Ascending aorta (tissue), 2 donors: ENCODE measurements around the gene SMARCD1. TPM values are rescaled to one million over a fixed set of nuclear protein-coding genes. Genes with fewer than 3 reads are reported as not detected.

ENCODE experiments used
- DNase-seq, 2 donors: peaks; one replicate each; pipeline ENCODE4 v3.0.0-alpha.2; 2019; ENCODE audit warnings: low spot score in 2 of 2
- H3K27ac ChIP-seq, 2 donors: fragments of 200-600 bp; sonication (generic); one replicate each; pipeline ENCODE4 v1.5.1; 2016 to 2017; ENCODE audit warnings: mild to moderate bottlenecking in 1 of 2
- H3K27me3 ChIP-seq: fragments of 200-600 bp; sonication (generic); one replicate; pipeline ENCODE4 v1.5.1; 2017
- H3K36me3 ChIP-seq, 2 donors: fragments of 200-600 bp; sonication (generic); one replicate each; pipeline ENCODE4 v1.5.1; 2016
- H3K4me1 ChIP-seq, 2 donors: fragments of 200-600 bp; sonication (generic); one replicate each; pipeline ENCODE4 v1.5.1; 2016 to 2017; ENCODE audit warnings: mild to moderate bottlenecking in 1 of 2
- H3K4me3 ChIP-seq, 2 donors: fragments of 200-600 bp; sonication (generic); one replicate each; pipeline ENCODE4 v1.5.1; 2016 to 2017; ENCODE audit warnings: mild to moderate bottlenecking in 1 of 2
- H3K9me3 ChIP-seq, 2 donors: fragments of 200-600 bp; sonication (generic); one replicate each; pipeline ENCODE4 v1.5.1; 2016
- intact Hi-C: fragments of 100-400 bp; cut with DNase I; formaldehyde crosslinking; loops from one replicate; pipeline ENCODE4 v1.15.1; 2023
- total RNA-seq: library from RNA; depleted of rRNA; stranded (reverse); fragments of >200 nt; gene quantifications from one replicate; pipeline ENCODE4 v1.1.0, GENCODE V29; 2016
- TF ChIP-seq, protein P1 (sequence below), 3 experiments: fragments of 200-600 bp in 2 of 3; fragments of 450-650 bp in 1 of 3; sonication (generic) in 2 of 3; IDR thresholded peaks; one replicate each; pipeline ENCODE4 v1.5.1; 2016 to 2019; ENCODE audit warnings: antibody characterized with exemption in 3 of 3, mild to moderate bottlenecking in 1 of 3, moderate library complexity in 1 of 3

SMARCD1 gene
- 277 TPM for total RNA-seq

DNA sequence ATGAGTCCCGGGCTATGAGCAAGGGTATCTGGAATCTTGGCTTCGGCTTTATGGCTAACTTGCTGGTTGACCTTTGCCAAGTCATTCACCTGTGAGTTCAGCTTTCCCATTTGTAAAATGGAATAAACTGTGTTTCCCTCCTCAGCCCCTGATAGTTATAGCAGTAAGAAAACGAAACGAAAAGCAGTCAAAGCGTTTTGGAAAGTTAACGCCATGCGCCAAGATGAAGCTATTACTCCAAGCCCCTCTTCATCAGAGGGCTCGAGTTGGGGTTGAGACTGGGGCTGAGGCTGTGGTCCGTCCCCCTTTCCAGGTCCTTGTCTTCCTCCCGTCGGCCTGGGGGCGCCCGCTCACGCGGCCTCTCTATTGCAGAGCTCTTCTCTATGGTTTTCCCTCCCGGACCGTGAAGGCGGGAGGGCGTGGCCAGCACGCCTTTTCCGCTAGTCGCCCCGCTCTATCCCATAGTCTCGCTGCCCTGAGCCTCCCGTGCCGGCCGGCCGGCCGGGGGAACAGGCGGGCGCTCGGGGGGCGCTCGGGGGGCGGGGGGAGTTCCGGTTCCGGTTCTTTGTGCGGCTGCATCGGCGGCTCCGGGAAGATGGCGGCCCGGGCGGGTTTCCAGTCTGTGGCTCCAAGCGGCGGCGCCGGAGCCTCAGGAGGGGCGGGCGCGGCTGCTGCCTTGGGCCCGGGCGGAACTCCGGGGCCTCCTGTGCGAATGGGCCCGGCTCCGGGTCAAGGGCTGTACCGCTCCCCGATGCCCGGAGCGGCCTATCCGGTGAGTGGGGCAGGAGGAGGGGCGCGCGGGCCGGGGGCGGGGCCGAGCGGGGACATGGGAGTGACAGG, at the start of gene SMARCD1:
TSS of gene SMARCD1 (plus strand) at position 568 of the 840 bp plus-strand sequence. CDS start at position 596, 28 bp downstream.
- H3K27ac ChIP-seq = peak within 1 kb of the TSS; percentile 97 to 98
- DNase-seq = peak; percentile 66 to 94
- H3K9me3 ChIP-seq = no peaks in the 10 kb centered on the region
- H3K27me3 ChIP-seq = no peaks in the 10 kb centered on the region
- peaks cover 13 to 35% of the 10 kb centered on the region in 2 donors for H3K36me3 ChIP-seq
- H3K4me1 ChIP-seq = peaks cover 3 to 9% of the 10 kb centered on the region in 2 donors
- TF ChIP-seq, protein P1, sequence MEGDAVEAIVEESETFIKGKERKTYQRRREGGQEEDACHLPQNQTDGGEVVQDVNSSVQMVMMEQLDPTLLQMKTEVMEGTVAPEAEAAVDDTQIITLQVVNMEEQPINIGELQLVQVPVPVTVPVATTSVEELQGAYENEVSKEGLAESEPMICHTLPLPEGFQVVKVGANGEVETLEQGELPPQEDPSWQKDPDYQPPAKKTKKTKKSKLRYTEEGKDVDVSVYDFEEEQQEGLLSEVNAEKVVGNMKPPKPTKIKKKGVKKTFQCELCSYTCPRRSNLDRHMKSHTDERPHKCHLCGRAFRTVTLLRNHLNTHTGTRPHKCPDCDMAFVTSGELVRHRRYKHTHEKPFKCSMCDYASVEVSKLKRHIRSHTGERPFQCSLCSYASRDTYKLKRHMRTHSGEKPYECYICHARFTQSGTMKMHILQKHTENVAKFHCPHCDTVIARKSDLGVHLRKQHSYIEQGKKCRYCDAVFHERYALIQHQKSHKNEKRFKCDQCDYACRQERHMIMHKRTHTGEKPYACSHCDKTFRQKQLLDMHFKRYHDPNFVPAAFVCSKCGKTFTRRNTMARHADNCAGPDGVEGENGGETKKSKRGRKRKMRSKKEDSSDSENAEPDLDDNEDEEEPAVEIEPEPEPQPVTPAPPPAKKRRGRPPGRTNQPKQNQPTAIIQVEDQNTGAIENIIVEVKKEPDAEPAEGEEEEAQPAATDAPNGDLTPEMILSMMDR (IDR thresholded peaks at IDR 0.05) = peak in 2 of 3 experiments; percentile 49 to 62
- H3K4me3 ChIP-seq = peak within 1 kb of the TSS; percentile 83 to 85
- intact Hi-C loops = loop anchor here (1.0 to 2.0 kb wide), 3 partner anchors 27 to 316 kb away; partner anchors contain the start of genes CERS5, COX14 and LARP4

DNA sequence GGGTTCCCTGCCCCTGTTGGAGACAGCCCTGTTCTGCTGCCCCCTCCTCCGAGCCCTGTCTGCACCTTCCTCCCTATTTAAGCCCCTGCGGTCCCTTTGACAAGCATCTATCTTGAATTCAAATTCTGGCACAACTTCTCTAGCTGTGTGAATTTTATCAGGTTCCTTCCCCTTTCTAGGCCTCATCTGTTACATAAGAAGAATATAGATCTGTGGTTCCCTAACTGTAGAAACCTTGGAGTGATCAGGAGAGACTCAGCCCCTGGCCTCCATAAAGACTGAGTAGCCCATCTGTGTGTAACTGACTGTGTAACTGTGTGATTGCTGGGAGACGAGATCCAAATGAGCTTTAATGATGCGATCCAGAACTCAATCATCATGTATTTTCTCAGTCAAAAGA, 46.8 kb upstream of the SMARCD1 start:
- Histone ChIP-seq H3K27ac (no peak overlapping the region), H3K4me3 (no peak overlapping the region), H3K4me1 (no peaks in the 10 kb centered on the region), H3K9me3 (no peaks in the 10 kb centered on the region), H3K36me3 (no peaks in the 10 kb centered on the region), H3K27me3 (no peaks in the 10 kb centered on the region)
- intact Hi-C loops = no loop called here
- TF ChIP-seq, protein P1 (IDR thresholded peaks at IDR 0.05) = no peak
- DNase-seq = no peak

DNA sequence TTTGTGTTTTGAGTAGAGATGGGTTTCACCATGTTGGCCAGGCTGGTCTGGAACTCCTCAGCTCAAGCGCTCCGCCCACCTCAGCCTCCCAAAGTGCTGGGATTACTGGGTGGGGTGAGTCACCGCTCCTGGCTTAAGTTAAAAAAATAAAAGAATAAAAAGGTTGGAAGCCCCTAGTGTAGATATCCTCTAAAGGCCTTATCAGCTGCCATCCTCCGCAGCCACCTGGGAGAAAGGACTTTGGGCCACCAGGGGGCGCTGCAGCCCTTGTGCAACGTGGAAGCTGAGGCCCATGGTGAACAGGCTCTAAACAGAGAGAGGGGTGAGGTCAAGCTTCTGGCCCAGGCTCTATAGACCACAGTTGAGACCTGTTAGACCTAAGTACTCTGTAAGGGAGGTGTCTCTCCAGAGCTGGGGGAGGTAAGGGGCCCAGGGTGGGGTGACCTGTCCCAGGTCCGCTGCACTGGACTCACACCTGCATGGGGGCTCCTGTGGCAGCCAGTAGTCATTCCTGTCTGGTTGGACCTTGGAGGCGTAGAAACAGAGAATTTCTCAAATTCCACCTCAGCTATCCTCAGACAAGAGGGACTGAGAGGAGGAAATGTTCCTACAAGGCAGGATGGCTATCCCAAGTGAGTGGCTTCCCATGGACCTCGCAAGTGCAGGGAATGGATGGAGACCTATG, 45.8 kb upstream of the SMARCD1 start:
- H3K4me1 ChIP-seq = no peaks in the 10 kb centered on the region
- H3K9me3 ChIP-seq = no peaks in the 10 kb centered on the region
- DNase-seq = peak in 1 of 2 donors; percentile 87
- no peaks in the 10 kb centered on the region for H3K36me3 ChIP-seq
- no peaks in the 10 kb centered on the region for H3K27me3 ChIP-seq
- TF ChIP-seq, protein P1 (IDR thresholded peaks at IDR 0.05) = peak; percentile 69 to 82 (median 81)
- H3K27ac ChIP-seq = no peak overlapping the region
- intact Hi-C loops = loop anchor here (1.0 kb wide), 1 partner anchor 31 kb away; no protein-coding TSS in a partner anchor
- no peak overlapping the region for H3K4me3 ChIP-seq

DNA sequence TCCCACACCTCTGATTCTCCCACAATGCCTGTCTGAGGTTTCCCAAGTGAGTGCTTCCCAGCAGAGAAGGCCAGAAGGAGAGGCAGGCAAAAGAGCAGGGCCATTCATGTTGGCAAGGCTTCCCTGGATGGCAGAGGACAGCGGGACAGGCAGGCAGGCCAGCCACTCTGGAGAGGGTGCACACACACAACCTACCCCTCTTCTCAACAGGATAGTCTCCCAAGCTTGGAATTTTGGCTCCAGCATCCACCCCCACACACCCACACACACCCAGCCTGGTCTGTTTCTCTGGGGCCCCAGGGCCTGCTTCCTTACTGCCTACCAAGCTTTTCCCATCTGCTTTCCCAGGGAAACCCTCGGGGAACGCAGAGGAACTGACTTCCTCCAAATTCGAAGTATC, 44.5 kb upstream of the SMARCD1 start:
- H3K36me3 ChIP-seq = no peaks in the 10 kb centered on the region
- no peak overlapping the region for H3K27ac ChIP-seq
- intact Hi-C loops = no loop called here
- no peak for DNase-seq
- no peaks in the 10 kb centered on the region for H3K9me3 ChIP-seq
- no peak overlapping the region for H3K4me3 ChIP-seq
- TF ChIP-seq, protein P1 (IDR thresholded peaks at IDR 0.05) = no peak
- no peaks in the 10 kb centered on the region for H3K4me1 ChIP-seq
- H3K27me3 ChIP-seq = no peaks in the 10 kb centered on the region

DNA sequence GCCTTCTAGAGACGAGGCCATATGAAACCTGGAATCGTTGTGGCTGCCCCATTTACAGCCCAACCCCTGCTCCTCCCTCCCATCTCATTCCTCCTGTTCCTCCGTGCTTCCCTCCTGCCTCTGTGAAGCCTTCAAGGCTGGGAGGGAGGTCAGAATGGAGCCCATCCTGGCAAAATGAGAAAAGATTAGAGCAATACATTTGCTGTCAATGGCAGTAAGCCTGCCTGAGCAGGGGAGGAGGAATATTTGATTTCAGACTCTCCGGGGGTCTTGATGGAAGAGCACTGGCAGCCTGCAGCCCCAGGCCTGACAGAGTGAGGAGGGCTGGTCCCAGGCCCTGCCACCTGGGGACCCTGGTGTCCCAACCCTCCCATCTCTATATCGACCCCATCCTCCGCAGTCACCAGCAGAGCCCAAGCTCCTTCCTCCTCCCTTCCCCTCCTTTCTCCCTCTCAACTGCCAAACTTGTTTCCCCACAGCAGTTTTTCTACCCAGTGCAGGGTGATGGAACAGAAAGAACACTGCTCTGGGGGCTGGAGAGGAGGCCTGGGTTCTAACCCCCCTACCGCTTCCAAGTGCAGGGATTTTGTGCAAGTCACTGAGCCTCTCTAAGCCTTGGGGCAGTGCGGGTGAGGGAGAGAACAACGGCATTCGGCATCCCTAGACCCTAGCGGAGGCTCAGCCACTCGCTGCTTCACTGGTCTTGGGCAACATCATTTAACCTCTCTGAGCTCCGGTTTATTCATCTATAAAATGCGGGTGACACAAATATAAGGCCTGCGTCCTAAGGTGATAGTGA, 43.9 kb upstream of the SMARCD1 start:
- intact Hi-C loops = no loop called here
- no peak overlapping the region for H3K27ac ChIP-seq

More for the DNA sequence above, 43.9 kb upstream of the SMARCD1 start:
- DNase-seq = no peak
- TF ChIP-seq, protein P1 (IDR thresholded peaks at IDR 0.05) = no peak
- no peaks in the 10 kb centered on the region for H3K9me3 ChIP-seq
- H3K4me3 ChIP-seq = no peak overlapping the region
- H3K4me1 ChIP-seq = no peaks in the 10 kb centered on the region
- H3K27me3 ChIP-seq = no peaks in the 10 kb centered on the region
- no peaks in the 10 kb centered on the region for H3K36me3 ChIP-seq
